Epithelial cell of prostate (primary cell): ENCODE measurements around the gene NPC1.
"Not testable (repeated sequence)": the region's sequence is repeated elsewhere in the genome, so short reads cannot be mapped to it uniquely, and the experiment has no call there.

Source experiments
- DNase-seq: peaks from one replicate; pipeline ENCODE4 v3.0.0-alpha.2; 2011; ENCODE audit warnings: low read depth, low spot score
- H3K27ac ChIP-seq: fragments of 450-650 bp; 2 replicates; pipeline ENCODE4 v1.5.1; 2017; ENCODE audit warnings: mild to moderate bottlenecking

Gene NPC1

GRCh38 chr18:23586249-23587196 is at the start of gene NPC1:
Gene NPC1 (minus strand): TSS chr18:23586506. CDS start chr18:23586343, 163 bp downstream.
- peak; percentile 87 for DNase-seq
- peak within 1 kb of the TSS; percentile 98 for H3K27ac ChIP-seq

GRCh38 chr18:23636071-23636399 is 49.7 kb upstream of the NPC1 start:
- H3K27ac ChIP-seq = peak overlapping the region; percentile 44
- no peak for DNase-seq

GRCh38 chr18:23635283-23636070 is 49.2 kb upstream of the NPC1 start:
- no peak for DNase-seq
- H3K27ac ChIP-seq = peak overlapping the region; percentile 44

GRCh38 chr18:23634692-23635091 is 48.4 kb upstream of the NPC1 start:
- no peak for DNase-seq
- peak overlapping the region; percentile 44 for H3K27ac ChIP-seq

- no peak for DNase-seq
- no peak overlapping the region for H3K27ac ChIP-seq
Measured at GRCh38 chr18:23632615-23633014, 46.3 kb upstream of the NPC1 start.

- no peak overlapping the region for H3K27ac ChIP-seq
- no peak for DNase-seq
Measured at GRCh38 chr18:23631746-23632145, 45.4 kb upstream of the NPC1 start.

- no peak for DNase-seq
- H3K27ac ChIP-seq = no peak overlapping the region
Measured at GRCh38 chr18:23631312-23631711, 45.0 kb upstream of the NPC1 start.

GRCh38 chr18:23629444-23629946 is 43.2 kb upstream of the NPC1 start:
- DNase-seq = no peak
- no peak overlapping the region for H3K27ac ChIP-seq

GRCh38 chr18:23627970-23628369 is 41.7 kb upstream of the NPC1 start:
- H3K27ac ChIP-seq = peak overlapping the region; percentile 92

GRCh38 chr18:23627321-23627720 is 41.0 kb upstream of the NPC1 start:
- DNase-seq = peak; percentile 41
- H3K27ac ChIP-seq = peak overlapping the region; percentile 92

More at GRCh38 chr18:23627970-23628369, 41.7 kb upstream of the NPC1 start:
- no peak for DNase-seq

GRCh38 chr18:23626451-23627279 is 40.4 kb upstream of the NPC1 start:
- peak overlapping the region; percentile 92 for H3K27ac ChIP-seq
- no peak for DNase-seq

GRCh38 chr18:23623040-23623439 is 36.7 kb upstream of the NPC1 start:
- no peak overlapping the region for H3K27ac ChIP-seq
- no peak for DNase-seq

GRCh38 chr18:23619388-23619881 is 33.1 kb upstream of the NPC1 start:
- H3K27ac ChIP-seq = no peak overlapping the region
- DNase-seq = no peak

- DNase-seq = no peak
- no peak overlapping the region for H3K27ac ChIP-seq
Measured at GRCh38 chr18:23618862-23619387, 32.6 kb upstream of the NPC1 start.

- H3K27ac ChIP-seq = no peak overlapping the region
- no peak for DNase-seq
Measured at GRCh38 chr18:23617412-23618014, 31.2 kb upstream of the NPC1 start.

- no peak for DNase-seq
- no peak overlapping the region for H3K27ac ChIP-seq
Measured at GRCh38 chr18:23616258-23616657, 30.0 kb upstream of the NPC1 start.

GRCh38 chr18:23614891-23615290 is 28.6 kb upstream of the NPC1 start:
- H3K27ac ChIP-seq = no peak overlapping the region
- no peak for DNase-seq

GRCh38 chr18:23614413-23614812 is 28.1 kb upstream of the NPC1 start:
- H3K27ac ChIP-seq = no peak overlapping the region
- DNase-seq = no peak

GRCh38 chr18:23613091-23613475 is 26.8 kb upstream of the NPC1 start:
- not testable (repeated sequence) for H3K27ac ChIP-seq, DNase-seq
